Neural progenitor cell (in vitro differentiated cells): ENCODE data around the gene INPP5F. TPM values are rescaled to one million over a fixed set of nuclear protein-coding genes. Genes with fewer than 3 reads are reported as not detected.

Experiments used
- DNase-seq: peaks from one replicate; pipeline ENCODE4 v3.0.0-alpha.2; 2016; ENCODE audit warnings: low spot score
- H2AFZ ChIP-seq: fragments of 200-600 bp; sonication (generic); replicated peaks from 2 replicates; pipeline ENCODE4 v1.6.1; 2016; ENCODE audit warnings: antibody characterized with exemption
- H3F3A ChIP-seq: fragments of 200-600 bp; sonication (generic); 2 replicates; pipeline ENCODE4 v1.6.1; 2016; ENCODE audit warnings: antibody characterized with exemption, low read depth
- H3K27ac ChIP-seq: fragments of 200-600 bp; sonication (generic); 2 replicates; pipeline ENCODE4 v1.5.1; 2016; ENCODE audit warnings: mild to moderate bottlenecking
- H3K27me3 ChIP-seq: fragments of 200-600 bp; sonication (generic); 2 replicates; pipeline ENCODE4 v1.6.1; 2016; ENCODE audit warnings: mild to moderate bottlenecking, moderate library complexity
- H3K36me3 ChIP-seq: fragments of 200-600 bp; sonication (generic); 2 replicates; pipeline ENCODE4 v1.5.1; 2016
- H3K4me1 ChIP-seq: fragments of 200-600 bp; sonication (generic); 2 replicates; pipeline ENCODE4 v1.6.1; 2016; ENCODE audit warnings: mixed run types
- H3K4me2 ChIP-seq: fragments of 200-600 bp; sonication (generic); 2 replicates; pipeline ENCODE4 v1.6.1; 2016
- H3K4me3 ChIP-seq: fragments of 200-600 bp; sonication (generic); 2 replicates; pipeline ENCODE4 v1.5.1; 2016
- H3K79me2 ChIP-seq: fragments of 200-600 bp; sonication (generic); 2 replicates; pipeline ENCODE4 v1.6.1; 2016; ENCODE audit warnings: low read depth
- H3K9ac ChIP-seq: fragments of 200-600 bp; sonication (generic); 2 replicates; pipeline ENCODE4 v1.6.1; 2016
- H3K9me3 ChIP-seq: fragments of 200-600 bp; sonication (generic); 2 replicates; pipeline ENCODE4 v1.5.1; 2016; ENCODE audit warnings: low read depth
- H4K20me1 ChIP-seq: fragments of 200-600 bp; sonication (generic); 2 replicates; pipeline ENCODE4 v1.6.1; 2016; ENCODE audit warnings: low read depth
- H3K27ac Mint-ChIP-seq: 3 replicates; pipeline ENCODE4 v1.8.0; 2021; ENCODE audit warnings: mixed read lengths
- H3K27me3 Mint-ChIP-seq: 2 replicates; pipeline ENCODE4 v1.8.0; 2022; ENCODE audit warnings: low read depth, mild to moderate bottlenecking, inconsistent platforms, moderate library complexity, mixed read lengths; ENCODE audit not compliant: insufficient read depth
- H3K36me3 Mint-ChIP-seq: 3 replicates; pipeline ENCODE4 v1.8.0; 2021; ENCODE audit warnings: mixed read lengths
- H3K4me1 Mint-ChIP-seq: 3 replicates; pipeline ENCODE4 v1.8.0; 2021; ENCODE audit warnings: mixed read lengths
- H3K4me3 Mint-ChIP-seq: 3 replicates; pipeline ENCODE4 v1.8.0; 2021; ENCODE audit warnings: mild to moderate bottlenecking, moderate library complexity, mixed read lengths
- H3K9me3 Mint-ChIP-seq: 3 replicates; pipeline ENCODE4 v1.8.0; 2020; ENCODE audit warnings: mixed read lengths
- CTCF ChIP-seq: fragments of 200-600 bp; sonication (generic); IDR thresholded peaks from 2 replicates; pipeline ENCODE4 v1.5.1; 2017; ENCODE audit warnings: antibody characterized with exemption, mild to moderate bottlenecking
- EZH2 ChIP-seq: fragments of 200-600 bp; sonication (generic); IDR thresholded peaks from 2 replicates; pipeline ENCODE4 v1.6.1; 2017; ENCODE audit warnings: antibody characterized with exemption, mild to moderate bottlenecking, moderate library complexity
- EZH2phosphoT487 ChIP-seq: fragments of 200-600 bp; sonication (generic); IDR thresholded peaks from 2 replicates; pipeline ENCODE4 v1.6.1; 2017; ENCODE audit warnings: antibody characterized with exemption
- total RNA-seq: library from RNA; depleted of rRNA; stranded (reverse); fragments of >200 nt; gene quantifications from 2 replicates; pipeline ENCODE4 v1.2.3, GENCODE V29; 2015; ENCODE audit warnings: low replicate concordance

The INPP5F gene
- total RNA-seq, 1 donor from 2014 or later, result 167 TPM

- no peaks in the 10 kb centered on the region for H3K36me3 ChIP-seq
- TF ChIP-seq CTCF (peak; percentile 21), EZH2 (no peak), EZH2phosphoT487 (no peak)
- Mint-ChIP-seq H3K36me3 (no peaks in the 10 kb centered on the region), H3K4me1 (peaks cover 41% of the 10 kb centered on the region), H3K27me3 (no peaks in the 10 kb centered on the region), H3K4me3 (peak overlapping the region; percentile 88), H3K9me3 (no peaks in the 10 kb centered on the region), H3K27ac (peak overlapping the region; percentile 40)
- H4K20me1 ChIP-seq, result peaks cover 7% of the 10 kb centered on the region
- H3K9ac ChIP-seq, result no peak overlapping the region
- peaks cover 31% of the 10 kb centered on the region for H3F3A ChIP-seq
- no peaks in the 10 kb centered on the region for H3K79me2 ChIP-seq
- peak; percentile 27 for DNase-seq
- H3K27me3 ChIP-seq, result no peaks in the 10 kb centered on the region
- H3K4me3 ChIP-seq, result peak overlapping the region; percentile 57
- H3K9me3 ChIP-seq, result no peaks in the 10 kb centered on the region
- H2AFZ ChIP-seq, result peak overlapping the region; percentile 84
- peak overlapping the region; percentile 94 for H3K4me2 ChIP-seq
- no peak overlapping the region for H3K27ac ChIP-seq
- H3K4me1 ChIP-seq, result peaks cover 23% of the 10 kb centered on the region
Observed at GRCh38 chr10:119688033-119688508, 37.8 kb upstream of the INPP5F start.

- H3F3A ChIP-seq, result peaks cover 31% of the 10 kb centered on the region
- no peaks in the 10 kb centered on the region for H3K9me3 ChIP-seq
- peaks cover 23% of the 10 kb centered on the region for H3K4me1 ChIP-seq
- Mint-ChIP-seq H3K4me1 (peaks cover 50% of the 10 kb centered on the region), H3K27ac (peak overlapping the region; percentile 40), H3K9me3 (peaks cover 5% of the 10 kb centered on the region), H3K4me3 (no peak overlapping the region), H3K36me3 (no peaks in the 10 kb centered on the region), H3K27me3 (no peaks in the 10 kb centered on the region)
- DNase-seq, result peak; percentile 58
- H4K20me1 ChIP-seq, result peaks cover 7% of the 10 kb centered on the region
- no peak overlapping the region for H3K4me3 ChIP-seq
- H3K4me2 ChIP-seq, result peak overlapping the region; percentile 94
- no peaks in the 10 kb centered on the region for H3K36me3 ChIP-seq
- H3K79me2 ChIP-seq, result no peaks in the 10 kb centered on the region
- no peak overlapping the region for H3K9ac ChIP-seq
- no peak for TF ChIP-seq EZH2
- TF ChIP-seq EZH2phosphoT487, result no peak
- no peak for TF ChIP-seq CTCF
- no peak overlapping the region for H2AFZ ChIP-seq
- no peak overlapping the region for H3K27ac ChIP-seq
- no peaks in the 10 kb centered on the region for H3K27me3 ChIP-seq
Observed at GRCh38 chr10:119689016-119689580, 36.8 kb upstream of the INPP5F start.

DNA sequence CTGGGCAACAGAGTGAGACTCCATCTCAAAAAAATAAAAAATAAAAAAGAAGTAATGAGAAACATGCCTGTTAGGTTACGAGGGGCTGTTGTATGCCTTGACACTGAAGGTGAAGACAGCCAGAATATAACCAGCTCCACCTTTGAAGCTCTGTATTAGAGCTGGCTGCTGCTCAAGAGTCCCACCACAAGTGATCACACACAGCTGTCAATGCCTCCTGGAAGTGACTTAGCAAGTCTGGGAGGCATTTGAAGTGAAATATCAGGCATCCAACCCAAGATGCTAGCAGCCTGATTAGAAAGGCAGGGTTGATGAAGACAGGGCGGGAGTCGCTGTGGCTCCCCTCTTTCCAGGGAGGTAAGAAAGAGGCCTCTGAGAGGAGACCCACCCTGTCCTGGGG is 34.1 kb upstream of the INPP5F start:
- H3K4me3 Mint-ChIP-seq, result no peak overlapping the region
- H3K27me3 ChIP-seq, result no peaks in the 10 kb centered on the region
- H3K27ac ChIP-seq, result no peak overlapping the region
- H3K36me3 Mint-ChIP-seq, result no peaks in the 10 kb centered on the region
- no peaks in the 10 kb centered on the region for H3K36me3 ChIP-seq
- no peak overlapping the region for H3K4me3 ChIP-seq
- no peaks in the 10 kb centered on the region for H3K79me2 ChIP-seq
- TF ChIP-seq CTCF, result no peak
- no peak for TF ChIP-seq EZH2phosphoT487
- no peak for TF ChIP-seq EZH2
- peaks cover 7% of the 10 kb centered on the region for H4K20me1 ChIP-seq
- no peak for DNase-seq
- no peaks in the 10 kb centered on the region for H3K9me3 ChIP-seq
- no peak overlapping the region for H3K27ac Mint-ChIP-seq
- peaks cover 25% of the 10 kb centered on the region for H3F3A ChIP-seq
- H3K9me3 Mint-ChIP-seq, result peaks cover 16% of the 10 kb centered on the region
- peaks cover 48% of the 10 kb centered on the region for H3K4me1 Mint-ChIP-seq
- peaks cover 23% of the 10 kb centered on the region for H3K4me1 ChIP-seq
- no peak overlapping the region for H2AFZ ChIP-seq
- no peaks in the 10 kb centered on the region for H3K27me3 Mint-ChIP-seq
- no peak overlapping the region for H3K4me2 ChIP-seq
- H3K9ac ChIP-seq, result no peak overlapping the region
